CMK (cell line): ENCODE measurements around the gene AMIGO1.

ENCODE experiments used
- DNase-seq: peaks from one replicate; pipeline ENCODE4 v3.0.0-alpha.2; 2010; ENCODE audit warnings: low read depth

The AMIGO1 gene, protein sequence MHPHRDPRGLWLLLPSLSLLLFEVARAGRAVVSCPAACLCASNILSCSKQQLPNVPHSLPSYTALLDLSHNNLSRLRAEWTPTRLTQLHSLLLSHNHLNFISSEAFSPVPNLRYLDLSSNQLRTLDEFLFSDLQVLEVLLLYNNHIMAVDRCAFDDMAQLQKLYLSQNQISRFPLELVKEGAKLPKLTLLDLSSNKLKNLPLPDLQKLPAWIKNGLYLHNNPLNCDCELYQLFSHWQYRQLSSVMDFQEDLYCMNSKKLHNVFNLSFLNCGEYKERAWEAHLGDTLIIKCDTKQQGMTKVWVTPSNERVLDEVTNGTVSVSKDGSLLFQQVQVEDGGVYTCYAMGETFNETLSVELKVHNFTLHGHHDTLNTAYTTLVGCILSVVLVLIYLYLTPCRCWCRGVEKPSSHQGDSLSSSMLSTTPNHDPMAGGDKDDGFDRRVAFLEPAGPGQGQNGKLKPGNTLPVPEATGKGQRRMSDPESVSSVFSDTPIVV

DNA sequence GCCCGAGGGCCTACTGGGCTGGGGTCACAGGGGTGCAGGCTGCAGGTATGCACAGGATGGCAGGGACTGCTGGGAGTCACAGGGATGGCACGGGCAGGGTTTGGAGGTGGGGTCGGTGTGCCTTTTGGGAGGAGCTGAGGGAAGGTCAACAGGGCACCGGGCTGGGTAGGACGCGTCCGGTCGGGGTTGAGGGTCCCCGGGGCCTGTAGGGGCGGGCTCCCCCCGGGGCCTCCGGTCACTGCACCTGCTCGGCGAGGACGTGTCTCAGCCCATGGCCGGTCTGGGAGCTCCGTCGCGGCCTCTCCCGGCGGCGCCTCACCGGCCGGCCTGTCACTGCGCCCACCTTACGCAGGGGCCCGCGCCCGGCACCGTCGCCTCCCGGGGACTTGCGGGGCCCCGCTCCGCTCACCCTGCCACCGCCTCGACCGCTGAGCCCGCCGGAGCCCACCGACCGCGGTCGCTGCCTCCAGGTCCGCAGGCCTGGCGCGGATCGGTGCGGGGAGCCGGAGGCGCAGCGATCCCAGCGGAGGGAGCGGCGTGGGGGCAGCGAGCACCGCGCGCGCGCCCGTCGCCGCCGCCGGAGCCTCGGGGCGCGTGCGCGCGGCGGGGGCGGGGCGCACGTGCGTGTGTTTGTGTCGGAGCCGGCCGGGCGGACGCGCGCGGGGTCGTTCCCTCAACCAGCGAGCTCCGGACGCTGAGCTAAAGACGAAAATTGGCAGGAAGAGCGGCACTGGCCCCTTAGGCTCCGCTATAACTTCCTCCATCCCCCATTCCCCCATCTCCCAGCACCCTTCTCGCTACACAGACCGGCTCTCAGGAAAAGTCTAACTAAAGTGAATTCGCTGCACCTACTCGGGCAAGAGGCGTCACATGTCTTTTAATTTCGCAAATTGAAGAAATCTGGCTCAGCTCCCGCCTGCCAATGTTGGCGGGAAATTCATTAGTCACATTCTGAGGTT, at the start of gene AMIGO1:
TSS of gene AMIGO1 (minus strand) at position 552 of the 959 bp plus-strand sequence. CDS start 815 bp downstream, outside the sequence.
- peak; percentile 45 for DNase-seq

DNA sequence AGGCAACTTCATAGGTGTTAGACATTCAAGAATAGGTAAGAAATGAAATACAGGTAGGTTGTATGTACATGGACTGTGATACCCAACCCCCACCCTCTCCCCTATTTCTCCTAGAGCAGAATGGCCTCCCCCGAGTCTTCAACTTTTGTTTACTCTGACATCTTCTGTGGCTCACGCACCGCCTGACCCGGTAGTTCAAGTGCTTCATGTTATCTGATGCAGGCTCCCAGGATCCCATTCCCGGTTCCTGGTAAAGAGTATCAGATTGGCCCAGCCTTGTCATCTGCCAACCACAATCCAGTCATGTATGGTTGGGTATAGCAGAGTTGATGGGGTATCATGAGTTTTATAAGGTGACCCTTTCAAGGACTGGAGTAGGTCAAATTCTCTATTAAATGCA, 48.0 kb upstream of the AMIGO1 start:
- DNase-seq = no peak

DNA sequence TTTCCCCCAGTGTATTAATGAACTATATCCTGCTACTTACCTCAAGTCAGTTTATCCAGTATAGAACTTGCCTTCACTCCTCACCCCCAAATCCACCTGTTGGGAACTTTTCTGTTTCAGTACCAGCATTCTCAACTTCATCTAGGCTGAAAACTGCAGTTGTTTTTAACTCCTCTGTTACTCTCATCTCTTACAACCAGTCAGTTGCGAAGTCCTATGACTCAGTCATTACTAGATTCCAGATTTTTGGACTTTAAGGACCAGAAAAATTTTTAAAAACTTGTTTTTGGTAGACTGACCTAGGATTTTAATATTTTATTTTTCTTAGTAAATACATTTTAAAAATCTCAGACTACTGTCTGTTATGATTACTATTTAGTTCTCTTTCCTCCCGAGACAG, 47.0 kb upstream of the AMIGO1 start:
- DNase-seq = no peak

DNA sequence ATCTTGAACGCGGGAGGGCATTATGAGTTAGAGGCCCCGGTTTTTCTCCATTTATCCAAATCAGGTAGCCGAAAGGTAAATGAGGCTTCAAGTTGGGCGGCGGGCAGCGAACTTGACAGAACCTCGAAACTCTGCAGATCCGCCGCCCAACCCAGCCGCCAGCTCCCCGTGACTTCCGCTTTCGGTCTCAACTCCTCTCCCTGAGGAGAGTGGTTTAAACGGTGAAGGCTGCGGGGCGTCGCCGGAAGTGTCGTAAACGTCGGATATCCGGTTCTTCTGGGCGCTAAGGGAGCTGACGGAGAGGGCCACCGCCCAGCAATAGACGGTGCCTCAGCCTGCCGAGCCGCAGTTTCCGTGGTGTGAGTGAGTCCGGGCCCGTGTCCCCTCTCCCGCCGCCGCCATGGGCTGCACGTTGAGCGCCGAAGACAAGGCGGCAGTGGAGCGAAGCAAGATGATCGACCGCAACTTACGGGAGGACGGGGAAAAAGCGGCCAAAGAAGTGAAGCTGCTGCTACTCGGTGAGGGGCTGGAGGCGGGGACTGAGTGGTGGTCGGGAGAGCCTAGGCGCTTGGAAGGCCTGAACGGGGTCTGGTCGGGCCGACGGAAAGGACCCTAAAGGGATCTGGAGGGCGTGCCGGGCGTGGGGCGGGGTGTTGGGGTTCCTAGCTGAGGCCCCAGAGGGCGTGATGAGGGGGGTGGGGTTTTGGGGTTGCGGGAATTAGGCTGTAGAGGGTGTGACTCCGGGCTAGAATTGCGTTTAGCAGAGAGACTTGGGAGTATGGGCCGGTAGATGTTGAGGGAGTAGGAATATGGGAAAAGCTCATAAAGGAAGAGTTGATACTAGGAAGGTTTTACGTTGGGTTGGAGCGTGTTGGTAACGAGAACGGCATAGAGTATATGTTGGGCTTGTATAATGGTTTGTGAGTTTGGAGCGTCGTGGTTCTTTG, 39.1 kb upstream of the AMIGO1 start, which contains the start of gene GNAI3:
TSS of gene GNAI3 (plus strand) at position 295 of the 947 bp plus-strand sequence. CDS start at position 401, 106 bp downstream.
- peak; percentile 90 for DNase-seq

DNA sequence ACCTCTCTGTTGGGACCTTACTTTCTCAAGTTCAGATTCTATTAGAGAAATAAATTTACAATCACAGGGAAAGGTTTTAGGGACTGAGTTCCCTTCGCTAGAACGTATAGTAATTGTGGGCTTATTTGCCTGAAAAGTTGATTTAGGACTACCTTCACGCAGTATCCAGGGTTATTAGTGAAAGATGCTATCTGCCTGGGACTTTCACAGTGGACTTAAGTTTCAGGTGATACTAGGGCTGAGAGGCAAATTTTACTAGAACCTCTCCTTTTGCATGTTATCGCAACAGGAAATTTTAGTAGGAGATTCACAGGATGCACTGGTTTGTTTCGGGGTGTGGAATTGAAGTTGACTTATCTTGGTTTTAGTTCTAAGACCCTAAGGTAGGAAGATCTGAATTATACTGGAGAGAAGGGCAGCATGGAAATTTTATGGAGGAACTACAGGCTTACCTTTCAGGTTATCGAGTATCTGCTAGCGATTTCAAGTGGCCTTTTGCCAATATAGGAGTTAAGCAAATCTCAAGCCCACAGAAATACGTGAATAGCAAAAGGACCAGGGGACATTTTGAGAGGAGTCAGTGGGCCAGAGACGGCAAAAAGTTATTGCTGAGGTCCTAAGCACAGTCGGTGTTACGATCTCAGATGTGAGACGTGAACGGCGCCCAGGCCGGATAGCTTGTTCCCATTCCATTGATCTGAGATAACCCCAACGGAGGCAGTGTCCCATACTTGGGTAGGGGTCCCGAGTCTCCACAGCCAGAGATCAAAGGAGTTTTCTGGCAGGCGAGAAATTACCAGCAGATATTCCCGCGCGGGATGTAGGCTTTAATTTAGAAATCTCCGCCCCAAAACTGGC, 38.2 kb upstream of the AMIGO1 start:
- DNase-seq = no peak

DNA sequence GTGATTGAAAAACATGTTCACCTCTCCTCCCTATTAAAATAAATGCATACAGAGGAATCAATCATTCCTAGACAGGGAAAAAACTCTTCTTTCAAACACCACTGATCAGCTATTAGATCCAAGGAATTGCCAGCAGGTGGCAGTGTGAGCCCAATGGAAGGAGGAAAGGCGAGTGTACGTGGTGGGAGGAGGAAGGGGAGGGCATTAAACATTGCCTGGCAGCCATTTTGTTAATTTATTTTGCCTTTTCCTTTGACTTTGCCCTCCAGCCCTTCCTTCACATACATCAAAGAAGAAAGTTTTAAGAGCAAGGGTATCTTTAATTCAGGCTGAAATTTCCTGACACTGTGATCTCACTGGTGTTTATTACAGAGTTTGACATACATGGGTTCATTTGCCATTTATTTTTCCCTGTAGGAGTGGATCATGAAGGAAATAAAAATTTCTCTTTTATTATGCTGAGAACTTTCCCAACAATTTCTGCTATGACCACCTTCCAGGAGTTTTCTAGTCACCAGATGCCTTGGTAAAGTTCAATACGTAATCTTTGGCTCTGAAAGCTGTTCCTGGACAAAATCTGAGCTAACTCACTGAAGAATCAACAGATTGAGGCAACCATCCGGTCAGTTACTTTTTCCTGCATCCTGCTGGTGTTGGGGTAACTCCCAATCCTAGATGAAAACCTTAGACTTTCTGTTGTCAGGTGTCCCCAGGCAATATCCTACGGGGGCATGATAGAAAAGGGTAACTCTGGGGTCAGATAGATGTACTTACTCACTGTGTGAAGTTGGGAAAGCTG, 37.0 kb upstream of the AMIGO1 start:
- DNase-seq = peak; percentile 58

DNA sequence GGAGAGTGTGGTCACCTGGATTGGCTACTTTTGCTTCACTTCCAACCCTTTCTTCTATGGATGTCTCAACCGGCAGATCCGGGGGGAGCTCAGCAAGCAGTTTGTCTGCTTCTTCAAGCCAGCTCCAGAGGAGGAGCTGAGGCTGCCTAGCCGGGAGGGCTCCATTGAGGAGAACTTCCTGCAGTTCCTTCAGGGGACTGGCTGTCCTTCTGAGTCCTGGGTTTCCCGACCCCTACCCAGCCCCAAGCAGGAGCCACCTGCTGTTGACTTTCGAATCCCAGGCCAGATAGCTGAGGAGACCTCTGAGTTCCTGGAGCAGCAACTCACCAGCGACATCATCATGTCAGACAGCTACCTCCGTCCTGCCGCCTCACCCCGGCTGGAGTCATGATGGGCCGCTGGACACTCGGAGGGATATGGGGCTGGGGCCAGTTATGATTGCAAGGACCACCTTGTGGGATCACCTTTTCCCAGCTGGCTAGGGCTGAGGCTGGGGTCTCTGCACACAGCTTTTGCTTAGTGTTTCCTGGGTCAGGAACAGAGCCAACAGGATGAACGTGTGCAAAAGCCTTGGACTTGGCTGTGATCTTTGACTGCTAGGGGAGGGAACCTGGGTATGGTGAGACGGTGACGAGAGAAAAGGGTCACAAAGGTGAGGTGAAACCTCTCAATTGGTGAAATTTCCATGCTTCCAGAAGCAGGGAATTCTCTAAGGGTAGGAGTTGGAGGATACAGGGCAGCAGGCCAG, 34.6 kb upstream of the AMIGO1 start:
- DNase-seq = no peak

DNA sequence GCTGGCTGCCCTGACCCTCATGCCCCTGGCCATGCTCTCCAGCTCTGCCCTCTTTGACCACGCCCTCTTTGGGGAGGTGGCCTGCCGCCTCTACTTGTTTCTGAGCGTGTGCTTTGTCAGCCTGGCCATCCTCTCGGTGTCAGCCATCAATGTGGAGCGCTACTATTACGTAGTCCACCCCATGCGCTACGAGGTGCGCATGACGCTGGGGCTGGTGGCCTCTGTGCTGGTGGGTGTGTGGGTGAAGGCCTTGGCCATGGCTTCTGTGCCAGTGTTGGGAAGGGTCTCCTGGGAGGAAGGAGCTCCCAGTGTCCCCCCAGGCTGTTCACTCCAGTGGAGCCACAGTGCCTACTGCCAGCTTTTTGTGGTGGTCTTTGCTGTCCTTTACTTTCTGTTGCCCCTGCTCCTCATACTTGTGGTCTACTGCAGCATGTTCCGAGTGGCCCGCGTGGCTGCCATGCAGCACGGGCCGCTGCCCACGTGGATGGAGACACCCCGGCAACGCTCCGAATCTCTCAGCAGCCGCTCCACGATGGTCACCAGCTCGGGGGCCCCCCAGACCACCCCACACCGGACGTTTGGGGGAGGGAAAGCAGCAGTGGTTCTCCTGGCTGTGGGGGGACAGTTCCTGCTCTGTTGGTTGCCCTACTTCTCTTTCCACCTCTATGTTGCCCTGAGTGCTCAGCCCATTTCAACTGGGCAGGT, 33.9 kb upstream of the AMIGO1 start:
- no peak for DNase-seq

DNA sequence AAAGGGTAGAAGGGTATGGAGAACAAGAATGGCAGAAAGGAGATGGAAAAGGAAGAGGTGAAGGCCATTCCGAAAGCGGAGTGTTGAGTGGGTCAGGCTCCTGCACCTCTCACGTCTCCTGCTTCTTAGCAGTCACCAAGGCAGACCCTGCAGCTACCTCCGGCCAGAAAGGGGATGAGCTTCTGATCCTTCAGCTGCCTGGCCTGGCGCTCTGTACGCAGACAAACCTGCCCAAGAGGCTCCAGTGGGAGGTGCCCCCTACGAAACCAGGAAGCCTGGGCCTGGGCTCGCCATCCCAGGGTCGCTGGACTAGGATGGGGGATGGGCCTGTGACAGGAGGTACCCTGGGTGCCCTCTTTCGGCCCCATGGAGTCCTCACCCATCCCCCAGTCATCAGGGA, 33.1 kb upstream of the AMIGO1 start:
- no peak for DNase-seq

DNA sequence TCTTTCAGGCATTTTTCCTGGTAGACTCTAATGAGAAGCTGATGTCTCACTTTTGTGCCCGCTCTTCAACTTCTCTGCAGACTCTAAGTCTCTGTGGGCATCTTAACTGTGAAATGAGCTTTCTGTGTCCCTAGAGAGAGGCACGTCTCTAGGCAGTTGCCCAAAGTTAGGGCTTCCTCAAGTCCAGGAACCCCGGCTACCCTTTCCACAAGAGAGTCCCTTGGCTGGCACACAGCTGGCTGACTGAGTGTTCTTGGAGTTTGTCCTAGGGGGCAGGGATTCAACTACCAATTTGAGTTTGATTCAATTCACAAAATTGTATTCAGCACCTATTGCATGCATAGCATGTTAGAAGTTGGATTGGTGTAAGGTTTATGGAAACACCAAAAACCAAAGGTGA, 31.6 kb upstream of the AMIGO1 start:
- DNase-seq = no peak

DNA sequence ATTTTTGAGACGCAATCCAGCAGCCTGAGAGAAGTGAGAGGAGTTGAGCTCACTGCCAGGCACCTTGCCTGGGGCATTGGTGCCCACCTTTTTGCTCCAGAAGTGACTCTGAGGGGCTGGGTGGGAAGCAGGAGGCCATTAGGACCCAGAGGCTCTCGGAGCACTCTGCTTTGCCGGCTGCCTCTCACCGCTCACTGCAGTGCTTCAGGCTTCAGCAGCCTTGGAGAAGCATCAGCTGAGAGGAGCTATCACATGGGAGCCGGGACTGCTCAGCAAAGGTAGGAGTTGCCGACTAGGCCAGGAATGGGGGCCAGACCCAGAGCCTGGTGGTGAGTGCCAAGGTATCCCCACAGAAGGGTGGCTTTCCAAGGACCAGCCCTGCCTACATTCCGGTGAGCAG, 30.1 kb upstream of the AMIGO1 start, which contains the start of gene GPR61:
TSS of gene GPR61 (plus strand) at position 197 of the 400 bp plus-strand sequence. CDS start 3,151 bp downstream, outside the sequence.
- DNase-seq = no peak

DNA sequence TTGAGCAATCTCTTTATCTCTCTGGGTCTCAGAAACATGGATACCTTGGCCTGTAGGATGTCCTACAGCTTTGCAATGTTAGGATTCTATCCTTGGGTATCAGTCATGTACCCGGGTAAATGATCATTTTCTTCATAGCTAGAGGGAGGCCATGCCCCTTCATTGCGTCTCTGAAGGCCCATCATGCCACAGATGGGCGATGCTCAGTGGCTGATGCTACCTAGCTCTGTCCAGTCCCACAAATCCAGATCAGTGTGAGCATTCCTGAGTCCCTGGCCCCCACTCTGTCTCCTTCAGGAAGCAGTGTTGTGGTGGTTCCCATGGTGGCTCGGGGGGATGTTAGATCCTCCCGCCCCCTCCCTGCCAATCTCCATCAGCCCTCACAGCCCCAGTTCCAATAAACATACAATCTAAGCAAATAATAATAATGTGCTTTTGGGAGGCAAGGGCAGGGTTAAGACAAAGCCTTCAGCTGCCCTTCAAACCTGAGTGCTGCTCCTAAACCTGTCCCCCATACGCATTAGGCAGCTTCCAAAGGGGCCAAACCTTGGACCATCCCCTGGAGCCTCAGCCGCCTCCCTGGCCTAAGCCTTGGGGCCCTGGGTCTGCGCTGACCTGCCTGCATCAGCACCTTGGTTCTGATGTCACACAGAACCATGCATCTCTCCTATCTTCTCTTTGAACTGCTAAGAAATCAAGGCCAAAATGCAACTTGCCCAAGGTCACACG, 29.5 kb upstream of the AMIGO1 start:
- DNase-seq = no peak

DNA sequence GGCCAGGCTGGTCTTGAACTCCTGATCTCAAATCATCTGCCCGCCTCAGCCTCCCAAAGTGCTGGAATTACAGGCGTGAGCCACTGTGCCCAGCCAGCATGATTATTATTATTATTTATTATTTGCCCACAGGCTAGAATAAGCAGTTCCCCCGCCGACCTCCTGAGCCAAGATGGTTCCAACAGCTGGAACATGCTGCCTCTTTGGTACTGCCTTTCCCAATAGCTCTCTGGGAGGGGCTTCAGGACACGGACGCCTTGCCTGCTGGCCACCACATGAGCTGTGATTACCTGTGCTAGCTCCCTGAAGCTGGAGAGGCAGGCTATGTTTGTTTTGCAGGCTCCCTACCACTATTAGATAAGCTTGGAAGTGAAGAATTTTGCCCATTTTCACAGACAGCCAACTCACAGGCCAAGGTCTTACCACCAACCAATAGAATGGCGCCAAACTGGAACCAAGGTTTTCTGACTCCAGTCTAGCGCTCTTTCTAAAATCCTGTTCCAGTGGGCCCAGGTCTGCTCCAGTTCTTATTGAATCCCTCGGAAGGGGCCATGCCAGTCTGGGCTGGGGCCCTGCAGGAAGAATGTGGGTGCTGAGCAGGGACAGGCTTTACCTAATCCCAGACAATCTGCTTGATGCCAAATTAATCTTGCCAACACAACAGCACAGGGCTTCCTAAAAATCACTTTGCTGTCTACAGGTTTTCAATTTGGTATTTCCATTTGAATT, 28.1 kb upstream of the AMIGO1 start:
- no peak for DNase-seq

DNA sequence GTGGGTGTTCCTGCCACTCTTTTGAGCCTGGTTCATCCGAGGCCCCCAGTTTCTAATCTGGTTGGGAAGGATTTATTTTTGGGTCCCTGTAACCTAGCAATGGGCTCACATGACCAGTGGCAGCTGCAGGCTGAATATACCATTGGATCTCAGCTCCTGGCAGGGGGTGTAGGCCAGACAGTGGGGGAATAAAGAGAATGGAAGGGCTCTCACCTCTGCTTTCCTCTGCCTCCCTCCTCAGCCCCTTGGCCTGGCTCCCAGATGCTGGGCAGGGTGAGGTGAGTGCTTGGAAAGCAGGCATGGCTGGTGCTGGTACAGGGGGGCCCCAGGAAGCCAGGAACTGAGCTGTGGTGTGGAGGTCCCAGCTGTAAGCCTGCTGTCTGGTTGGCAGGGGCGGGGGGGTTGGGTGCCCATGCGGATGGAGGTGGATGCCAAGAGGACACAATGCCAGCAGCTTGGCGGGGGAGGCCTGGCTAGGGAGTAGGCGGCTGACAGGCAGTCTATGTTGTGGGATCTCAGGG, 26.5 kb upstream of the AMIGO1 start:
- no peak for DNase-seq

DNA sequence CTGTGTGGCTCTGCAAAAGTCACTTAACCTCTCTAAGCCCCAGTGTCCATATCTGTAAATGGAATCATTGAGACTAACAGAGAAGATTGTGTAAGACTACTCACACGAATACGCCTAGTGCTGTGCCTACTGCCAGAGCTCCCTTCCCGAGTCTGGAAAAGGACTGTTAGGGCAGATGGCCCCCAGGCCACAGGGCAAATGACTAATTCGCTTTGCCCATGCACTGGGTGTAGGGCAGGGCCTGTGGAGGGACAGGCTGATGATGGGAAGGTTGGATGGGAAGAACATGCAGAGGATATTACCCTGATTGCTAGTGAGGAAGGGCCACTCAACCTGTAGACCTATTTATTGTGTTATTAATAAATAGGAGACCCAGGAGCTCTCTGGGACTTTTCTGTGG, 26.0 kb upstream of the AMIGO1 start:
- no peak for DNase-seq

DNA sequence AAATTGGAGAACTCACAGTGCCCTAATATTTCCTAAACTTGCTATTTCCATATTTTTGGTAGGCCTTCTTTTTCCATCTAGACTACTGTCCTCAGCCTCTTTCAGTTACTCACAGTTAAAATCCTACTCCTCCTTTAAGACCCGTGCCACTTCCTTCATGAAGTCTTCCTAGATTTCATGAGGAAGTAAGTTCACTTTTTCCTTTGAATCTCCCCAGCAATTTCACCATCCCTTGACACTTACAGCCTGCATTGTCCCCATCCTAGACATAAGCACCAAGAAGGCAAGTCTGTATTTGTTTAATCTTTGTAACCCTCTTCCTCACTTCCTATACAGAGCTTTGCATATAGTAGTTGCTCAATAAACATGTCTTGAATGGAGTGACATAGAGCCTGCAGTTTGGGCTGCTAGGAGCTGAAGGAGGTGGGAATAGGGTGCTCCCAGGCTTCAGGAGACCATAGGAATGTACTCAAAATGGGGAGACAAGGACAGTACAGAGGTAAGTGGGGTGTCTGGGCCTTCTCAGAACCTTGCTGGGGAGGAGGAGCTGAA, 24.9 kb upstream of the AMIGO1 start:
- DNase-seq = no peak
